Left ventricle myocardium inferior (tissue), 1 donor: Measurements from ENCODE around the gene UBB. TPM values are rescaled to one million over a fixed set of nuclear protein-coding genes. Genes with fewer than 3 reads are reported as not detected.
A peak's percentile ranks its signal among the peaks of the same experiment; 100 is the strongest.

Experiments used
- DNase-seq: peaks from one replicate; pipeline ENCODE4 v3.0.0-alpha.2; 2020
- H3K27ac ChIP-seq: fragments of 200-600 bp; replicated peaks from 2 replicates; pipeline ENCODE4 v1.8.0; 2021
- H3K27me3 ChIP-seq: fragments of 200-600 bp; 2 replicates; pipeline ENCODE4 v1.8.0; 2021; ENCODE audit warnings: low read depth
- H3K36me3 ChIP-seq: fragments of 200-600 bp; 2 replicates; pipeline ENCODE4 v1.8.0; 2021
- H3K4me1 ChIP-seq: fragments of 200-600 bp; 2 replicates; pipeline ENCODE4 v1.8.0; 2021
- H3K4me3 ChIP-seq: fragments of 200-600 bp; 2 replicates; pipeline ENCODE4 v1.8.0; 2021; ENCODE audit warnings: mild to moderate bottlenecking, moderate library complexity
- H3K9me3 ChIP-seq: fragments of 200-600 bp; replicated peaks from 2 replicates; pipeline ENCODE4 v1.8.0; 2021
- intact Hi-C: fragments of 100-400 bp; cut with micrococcal nuclease; formaldehyde crosslinking; loops from one replicate; pipeline ENCODE4 v1.11.0; 2022
- long read RNA-seq: library from polyadenylated mRNA; unstranded; transcript quantifications from one replicate; pipeline ENCODE4 v2.0.0, GENCODE V29; 2021
- total RNA-seq: library from RNA; stranded (reverse); fragmentation: NEBNext Ultra II Directional; extraction: Animal tissue kit (Norgen Biotek cat#: 25700); gene quantifications from one replicate; pipeline ENCODE4 v1.2.1, GENCODE V29; 2021
- TF ChIP-seq, protein P1 (sequence below): fragments of 200-600 bp; IDR thresholded peaks from 2 replicates; pipeline ENCODE4 v1.8.0; 2021; ENCODE audit warnings: antibody characterized with exemption, mild to moderate bottlenecking, borderline replicate concordance
- donor health status: DM: no; HTN: yes; CAD: no; lungs with severe emphysema.

The UBB gene
- total RNA-seq = 1,605 TPM
- long read RNA-seq, transcript UBB-201 (2 exons, 1,225 nt) = major isoform, 273 of 288 reads
- long read RNA-seq, partial matches to known transcripts = 10 of 288 reads
- long read RNA-seq, other reads (novel, unspliced or antisense) = 1 of 288 reads

DNA sequence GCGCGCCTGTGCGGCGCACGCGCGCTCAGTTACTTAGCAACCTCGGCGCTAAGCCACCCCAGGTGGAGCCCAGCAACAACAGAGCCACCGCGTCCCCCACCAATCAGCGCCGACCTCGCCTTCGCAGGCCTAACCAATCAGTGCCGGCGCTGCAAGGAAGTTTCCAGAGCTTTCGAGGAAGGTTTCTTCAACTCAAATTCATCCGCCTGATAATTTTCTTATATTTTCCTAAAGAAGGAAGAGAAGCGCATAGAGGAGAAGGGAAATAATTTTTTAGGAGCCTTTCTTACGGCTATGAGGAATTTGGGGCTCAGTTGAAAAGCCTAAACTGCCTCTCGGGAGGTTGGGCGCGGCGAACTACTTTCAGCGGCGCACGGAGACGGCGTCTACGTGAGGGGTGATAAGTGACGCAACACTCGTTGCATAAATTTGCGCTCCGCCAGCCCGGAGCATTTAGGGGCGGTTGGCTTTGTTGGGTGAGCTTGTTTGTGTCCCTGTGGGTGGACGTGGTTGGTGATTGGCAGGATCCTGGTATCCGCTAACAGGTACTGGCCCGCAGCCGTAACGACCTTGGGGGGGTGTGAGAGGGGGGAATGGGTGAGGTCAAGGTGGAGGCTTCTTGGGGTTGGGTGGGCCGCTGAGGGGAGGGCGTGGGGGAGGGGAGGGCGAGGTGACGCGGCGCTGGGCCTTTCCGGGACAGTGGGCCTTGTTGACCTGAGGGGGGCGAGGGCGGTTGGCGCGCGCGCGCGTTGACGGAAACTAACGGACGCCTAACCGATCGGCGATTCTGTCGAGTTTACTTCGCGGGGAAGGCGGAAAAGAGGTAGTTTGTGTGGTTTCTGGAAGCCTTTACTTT, at the start of gene UBB:
Gene UBB, plus strand, starts transcription at position 452 of the 856 bp plus-strand sequence. CDS start 817 bp downstream, outside the sequence.
- intact Hi-C loops = loop anchor here (10.0 kb wide), 2 partner anchors 64 to 144 kb away; no protein-coding TSS in a partner anchor
- peak; percentile 97 for DNase-seq
- Histone ChIP-seq H3K27me3 (no peaks in the 10 kb centered on the region), H3K4me1 (peaks cover 47% of the 10 kb centered on the region), H3K27ac (peak within 1 kb of the TSS; percentile 99), H3K36me3 (peaks cover 21% of the 10 kb centered on the region), H3K4me3 (peak within 1 kb of the TSS; percentile 74), H3K9me3 (no peaks in the 10 kb centered on the region)
- TF ChIP-seq, protein P1, sequence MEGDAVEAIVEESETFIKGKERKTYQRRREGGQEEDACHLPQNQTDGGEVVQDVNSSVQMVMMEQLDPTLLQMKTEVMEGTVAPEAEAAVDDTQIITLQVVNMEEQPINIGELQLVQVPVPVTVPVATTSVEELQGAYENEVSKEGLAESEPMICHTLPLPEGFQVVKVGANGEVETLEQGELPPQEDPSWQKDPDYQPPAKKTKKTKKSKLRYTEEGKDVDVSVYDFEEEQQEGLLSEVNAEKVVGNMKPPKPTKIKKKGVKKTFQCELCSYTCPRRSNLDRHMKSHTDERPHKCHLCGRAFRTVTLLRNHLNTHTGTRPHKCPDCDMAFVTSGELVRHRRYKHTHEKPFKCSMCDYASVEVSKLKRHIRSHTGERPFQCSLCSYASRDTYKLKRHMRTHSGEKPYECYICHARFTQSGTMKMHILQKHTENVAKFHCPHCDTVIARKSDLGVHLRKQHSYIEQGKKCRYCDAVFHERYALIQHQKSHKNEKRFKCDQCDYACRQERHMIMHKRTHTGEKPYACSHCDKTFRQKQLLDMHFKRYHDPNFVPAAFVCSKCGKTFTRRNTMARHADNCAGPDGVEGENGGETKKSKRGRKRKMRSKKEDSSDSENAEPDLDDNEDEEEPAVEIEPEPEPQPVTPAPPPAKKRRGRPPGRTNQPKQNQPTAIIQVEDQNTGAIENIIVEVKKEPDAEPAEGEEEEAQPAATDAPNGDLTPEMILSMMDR = no peak

DNA sequence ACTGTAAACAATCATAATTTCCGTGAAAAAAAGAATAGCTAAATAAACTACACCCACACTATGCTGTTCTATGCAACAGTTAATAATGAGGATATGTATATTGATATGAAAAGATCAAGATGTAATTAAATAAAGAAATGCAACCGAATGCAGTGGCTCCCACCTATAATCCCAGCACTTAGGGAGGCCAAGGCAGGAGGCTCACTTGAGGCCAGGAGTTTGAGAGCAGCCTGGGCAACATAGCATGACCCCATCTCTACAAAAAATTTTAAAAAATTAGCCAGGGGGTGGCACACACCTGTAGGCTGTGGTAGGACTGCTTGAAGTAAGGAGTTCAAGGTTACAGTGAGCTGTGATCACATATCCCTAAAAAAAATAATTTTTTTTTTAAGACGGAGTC, 42.5 kb upstream of the UBB start:
- H3K27ac ChIP-seq = no peak overlapping the region
- no peaks in the 10 kb centered on the region for H3K27me3 ChIP-seq
- H3K36me3 ChIP-seq = peaks cover 12% of the 10 kb centered on the region
- H3K4me3 ChIP-seq = no peak overlapping the region
- no peak for DNase-seq
- no peaks in the 10 kb centered on the region for H3K4me1 ChIP-seq
- TF ChIP-seq, protein P1 = no peak
- H3K9me3 ChIP-seq = no peaks in the 10 kb centered on the region
- intact Hi-C loops = no loop called here

DNA sequence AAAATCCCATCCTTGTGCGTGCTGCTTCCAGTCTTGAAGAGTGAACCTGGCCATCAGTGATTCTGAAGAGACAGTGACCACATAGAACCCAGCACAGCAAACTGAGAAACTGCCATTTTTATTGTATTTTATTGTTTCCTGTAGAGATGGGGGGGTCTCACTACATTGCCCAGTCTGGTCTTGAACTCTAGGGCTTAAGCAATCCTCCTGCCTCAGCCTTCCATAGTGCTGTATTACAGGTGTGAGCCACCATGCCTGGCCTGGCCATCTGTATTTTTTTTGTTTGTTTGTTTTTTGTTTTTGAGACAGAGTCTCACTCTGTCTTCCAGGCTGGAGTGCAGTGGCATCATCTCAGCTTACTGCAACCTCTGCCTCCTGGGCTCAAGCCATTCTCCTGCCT, 41.5 kb upstream of the UBB start:
- no peak overlapping the region for H3K4me3 ChIP-seq
- no peak overlapping the region for H3K27ac ChIP-seq
- H3K4me1 ChIP-seq = no peaks in the 10 kb centered on the region
- DNase-seq = no peak
- intact Hi-C loops = no loop called here
- TF ChIP-seq, protein P1 = no peak
- no peaks in the 10 kb centered on the region for H3K27me3 ChIP-seq
- peaks cover 22% of the 10 kb centered on the region for H3K36me3 ChIP-seq
- no peaks in the 10 kb centered on the region for H3K9me3 ChIP-seq

DNA sequence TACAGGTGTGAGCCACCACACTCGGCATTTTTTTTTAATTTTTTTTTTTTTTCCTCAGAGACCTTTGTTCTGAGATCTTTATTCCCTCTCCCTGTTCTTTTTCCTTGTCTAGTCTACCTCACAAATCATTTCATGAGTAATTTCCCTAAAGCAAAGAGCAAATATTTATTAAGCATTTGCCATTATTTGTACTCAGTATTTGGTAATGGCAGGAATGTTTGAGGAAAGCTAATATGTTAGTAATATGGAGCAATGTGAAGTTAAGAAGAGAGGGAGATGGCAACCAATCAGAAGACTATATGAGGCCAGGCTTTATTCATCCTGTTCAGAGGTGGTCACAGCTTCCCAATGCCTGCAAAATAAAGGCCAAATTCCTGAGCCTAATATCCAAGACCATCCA, 40.9 kb upstream of the UBB start:
- no peaks in the 10 kb centered on the region for H3K4me1 ChIP-seq
- DNase-seq = no peak
- intact Hi-C loops = no loop called here
- no peaks in the 10 kb centered on the region for H3K9me3 ChIP-seq
- no peaks in the 10 kb centered on the region for H3K27me3 ChIP-seq
- no peak overlapping the region for H3K27ac ChIP-seq
- TF ChIP-seq, protein P1 = no peak
- H3K36me3 ChIP-seq = peaks cover 22% of the 10 kb centered on the region
- no peak overlapping the region for H3K4me3 ChIP-seq

DNA sequence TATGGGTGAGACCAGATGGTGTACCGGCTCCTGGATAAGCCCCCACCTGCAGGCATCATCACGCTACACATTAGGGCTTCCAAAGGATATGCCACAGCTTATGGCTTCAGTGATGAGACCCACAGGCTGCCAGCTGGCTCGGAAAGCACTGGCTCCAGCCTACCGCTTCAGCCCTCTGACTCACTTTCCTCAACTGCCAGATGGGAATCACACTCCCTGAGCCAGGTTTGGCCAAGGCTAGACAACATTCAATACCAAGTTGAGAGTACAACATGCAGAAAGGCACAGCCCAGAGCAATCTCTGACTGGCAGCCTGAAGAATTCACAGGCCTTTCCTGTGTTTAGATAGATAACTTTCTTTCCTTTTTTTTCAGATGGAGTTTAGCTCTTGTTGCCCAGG, 37.9 kb upstream of the UBB start:
- Histone ChIP-seq H3K4me1 (no peaks in the 10 kb centered on the region), H3K4me3 (no peak overlapping the region), H3K9me3 (no peaks in the 10 kb centered on the region), H3K27ac (no peak overlapping the region), H3K27me3 (no peaks in the 10 kb centered on the region), H3K36me3 (peaks cover 22% of the 10 kb centered on the region)
- intact Hi-C loops = no loop called here
- TF ChIP-seq, protein P1 = no peak
- DNase-seq = no peak
